ENCODE measurements around the gene IPO5.

DNA sequence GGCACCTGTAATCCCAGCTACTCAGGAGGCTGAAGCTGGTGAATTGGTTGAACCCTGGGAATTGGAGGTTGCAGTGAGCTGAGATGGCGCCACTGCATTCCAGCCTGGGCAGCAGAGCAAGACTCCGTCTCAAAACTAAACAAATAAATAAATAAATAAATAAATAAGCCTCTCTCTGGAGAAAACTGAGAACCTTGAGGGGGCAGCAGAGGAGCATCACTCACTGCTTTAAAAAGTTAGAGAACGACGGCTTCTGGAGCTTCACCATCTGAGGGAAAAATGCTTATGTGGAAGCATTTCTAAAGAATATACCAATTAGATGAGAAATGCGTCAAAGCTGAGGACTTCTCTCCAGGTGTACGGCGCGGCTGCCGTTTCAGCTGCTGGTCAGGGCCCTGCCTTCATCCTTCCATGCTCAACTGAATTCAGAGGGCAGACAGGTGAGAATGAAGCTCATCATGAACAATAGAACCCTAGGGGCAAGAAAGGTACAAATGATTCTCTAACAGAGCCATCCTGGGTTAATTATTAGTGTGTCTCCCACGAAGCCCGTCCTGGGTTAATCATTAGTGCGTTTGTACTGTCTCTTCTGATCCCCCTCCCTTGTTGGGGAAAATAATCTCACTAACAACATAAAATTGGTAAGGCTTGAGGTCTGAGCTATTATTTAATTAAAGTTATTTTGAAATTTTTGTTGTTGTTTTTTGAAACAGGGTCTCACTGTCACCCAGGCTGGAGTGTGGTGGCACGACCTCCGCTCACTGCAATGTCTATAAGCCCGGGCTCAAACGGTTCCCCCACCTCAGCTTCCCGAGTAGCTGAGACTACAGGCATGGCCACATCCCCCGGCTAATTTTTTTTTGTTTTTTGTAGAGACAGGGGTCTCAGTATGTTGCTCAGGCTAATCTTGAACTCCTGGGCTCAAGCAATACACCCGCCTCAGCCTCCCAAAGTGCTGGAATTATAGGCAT lies 80.1 kb downstream of the IPO5 start:
- TF ChIP-seq EP300 (IDR thresholded peaks at IDR 0.05): no peak
- no peak for TF ChIP-seq POLR2AphosphoS5 (IDR thresholded peaks at IDR 0.05)

All from sigmoid colon (tissue), 4 donors.